HEK293 (cell line): ENCODE data around the gene ASRGL1.

Experiments
- CTCF ChIA-PET: fragments of 350-600 bp; formaldehyde crosslinking; extraction: SDS; loops from one replicate; lab custom pipeline; 2021; ENCODE audit warnings: antibody characterized with exemption; lab: Yijun Ruan, JAX
- POLR2A ChIA-PET: fragments of 300-600 bp; formaldehyde crosslinking; extraction: SDS; loops from one replicate; lab custom pipeline; 2020; ENCODE audit warnings: antibody characterized with exemption, inconsistent platforms; lab: Yijun Ruan, JAX
- H3K27ac ChIP-seq: fragments of 200-500 bp; sonication (Bioruptor generic); 2 replicates; pipeline ENCODE4 v1.5.1; 2014; ENCODE audit warnings: low read depth, low read length, control low read depth, inconsistent platforms; ENCODE audit errors: extremely low read depth
- H3K36me3 ChIP-seq, 2 experiments: fragments of 200-500 bp in 1 of 2; sonication (Bioruptor generic) in 1 of 2; 1 replicate in 1 of 2; 2 replicates in 1 of 2; pipeline ENCODE4 v1.5.1; 2014 to 2017; ENCODE audit warnings: inconsistent platforms in 2 of 2, low read length in 2 of 2; ENCODE audit not compliant: control insufficient read depth in 2 of 2, insufficient read depth in 1 of 2
- H3K4me1 ChIP-seq: fragments of 200-500 bp; sonication (Bioruptor generic); 2 replicates; pipeline ENCODE4 v1.5.1; 2014; ENCODE audit warnings: mild to moderate bottlenecking, low read length, inconsistent platforms; ENCODE audit not compliant: control insufficient read depth, insufficient read depth
- H3K4me3 ChIP-seq: 2 replicates; pipeline ENCODE4 v1.5.1; 2011; ENCODE audit warnings: low read depth, mild to moderate bottlenecking, control low read depth, low read length, moderate library complexity
- H3K9me3 ChIP-seq: fragments of 200-500 bp; sonication (Bioruptor generic); 2 replicates; pipeline ENCODE4 v1.5.1; 2014; ENCODE audit warnings: low read depth, low read length, inconsistent platforms; ENCODE audit not compliant: control insufficient read depth, insufficient read depth
- CTCF ChIP-seq: fragments of 450-650 bp; formaldehyde crosslinking; IDR thresholded peaks from 2 replicates; pipeline ENCODE4 v1.5.1; 2016; ENCODE audit warnings: missing biosample characterization, missing genetic modification characterization
- OSR2 ChIP-seq: fragments of 450-650 bp; formaldehyde crosslinking; IDR thresholded peaks from 2 replicates; pipeline ENCODE4 v1.5.1; 2016; ENCODE audit warnings: missing biosample characterization, missing genetic modification characterization
- ZBTB21 ChIP-seq: fragments of 450-650 bp; formaldehyde crosslinking; IDR thresholded peaks from 2 replicates; pipeline ENCODE4 v1.5.1; 2017; ENCODE audit warnings: missing biosample characterization, missing genetic modification characterization
- ZFHX2 ChIP-seq: fragments of 450-650 bp; formaldehyde crosslinking; conservative IDR thresholded peaks from 2 replicates; pipeline ENCODE4 v1.5.1; 2016; ENCODE audit warnings: missing biosample characterization, missing genetic modification characterization
- ZNF146 ChIP-seq: fragments of 450-650 bp; formaldehyde crosslinking; IDR thresholded peaks from 2 replicates; pipeline ENCODE4 v1.5.1; 2016; ENCODE audit warnings: missing biosample characterization, missing genetic modification characterization
- ZNF157 ChIP-seq: fragments of 450-650 bp; formaldehyde crosslinking; IDR thresholded peaks from 2 replicates; pipeline ENCODE4 v1.5.1; 2016; ENCODE audit warnings: missing biosample characterization, missing genetic modification characterization
- ZNF169 ChIP-seq: fragments of 450-650 bp; formaldehyde crosslinking; IDR thresholded peaks from 2 replicates; pipeline ENCODE4 v1.5.1; 2016; ENCODE audit warnings: missing biosample characterization, missing genetic modification characterization
- ZNF248 ChIP-seq: fragments of 450-650 bp; formaldehyde crosslinking; IDR thresholded peaks from 2 replicates; pipeline ENCODE4 v1.5.1; 2017; ENCODE audit warnings: missing biosample characterization, missing genetic modification characterization
- ZNF311 ChIP-seq: fragments of 450-650 bp; formaldehyde crosslinking; IDR thresholded peaks from 2 replicates; pipeline ENCODE4 v1.5.1; 2017; ENCODE audit warnings: missing biosample characterization, missing genetic modification characterization, borderline replicate concordance
- ZNF362 ChIP-seq: fragments of 450-650 bp; formaldehyde crosslinking; IDR thresholded peaks from 2 replicates; pipeline ENCODE4 v1.5.1; 2016; ENCODE audit warnings: missing biosample characterization, missing genetic modification characterization
- ZNF560 ChIP-seq: fragments of 450-650 bp; formaldehyde crosslinking; IDR thresholded peaks from 2 replicates; pipeline ENCODE4 v1.5.1; 2017; ENCODE audit warnings: missing biosample characterization, missing genetic modification characterization, borderline replicate concordance
- ZNF654 ChIP-seq: fragments of 450-650 bp; formaldehyde crosslinking; IDR thresholded peaks from 2 replicates; pipeline ENCODE4 v1.5.1; 2016; ENCODE audit warnings: low read depth, missing biosample characterization, missing genetic modification characterization
- ZNF701 ChIP-seq: fragments of 450-650 bp; formaldehyde crosslinking; IDR thresholded peaks from 2 replicates; pipeline ENCODE4 v1.5.1; 2016; ENCODE audit warnings: missing biosample characterization, missing genetic modification characterization
- ZNF792 ChIP-seq: fragments of 450-650 bp; formaldehyde crosslinking; IDR thresholded peaks from 2 replicates; pipeline ENCODE4 v1.5.1; 2016; ENCODE audit warnings: missing biosample characterization, missing genetic modification characterization
- ZSCAN16 ChIP-seq: fragments of 450-650 bp; formaldehyde crosslinking; IDR thresholded peaks from 2 replicates; pipeline ENCODE4 v1.5.1; 2016; ENCODE audit warnings: missing biosample characterization, missing genetic modification characterization

Gene ASRGL1

GRCh38 chr11:62391642-62392425 is 54.6 kb downstream of the ASRGL1 start:
- Histone ChIP-seq H3K4me3 (no peak overlapping the region), H3K9me3 (no peaks in the 10 kb centered on the region), H3K36me3 (peaks cover 0 to 12% of the 10 kb centered on the region in 2 experiments; a peak in 1 of 3 replicates), H3K27ac (no peak overlapping the region), H3K4me1 (no peaks in the 10 kb centered on the region)
- CTCF ChIA-PET, result interaction anchor here (0.7 to 4.8 kb wide), 7 partner anchors 9 to 473 kb away, joined by 3 to 86 read pairs (median 4); no protein-coding TSS in a partner anchor
- no peak for TF ChIP-seq ZNF248 (tag by site-specific recombination)
- no peak for TF ChIP-seq ZNF701 (tag by site-specific recombination)
- no peak for TF ChIP-seq ZNF362
- no peak for TF ChIP-seq ZBTB21
- no peak for TF ChIP-seq ZNF157 (tag by site-specific recombination)
- TF ChIP-seq ZNF792 (tag by site-specific recombination), result no peak
- TF ChIP-seq ZNF311, result no peak
- no peak for TF ChIP-seq ZNF560 (tag by site-specific recombination)
- TF ChIP-seq ZNF169 (tag by site-specific recombination), result no peak
- POLR2A ChIA-PET, result no interaction called here

GRCh38 chr11:62392506-62392905 is 55.3 kb downstream of the ASRGL1 start:
- no peak overlapping the region for H3K27ac ChIP-seq
- ChIA-PET POLR2A (no interaction called here), CTCF (interaction anchor here (0.6 to 4.8 kb wide), 11 partner anchors 8 to 511 kb away, joined by 3 to 86 read pairs (median 4); no protein-coding TSS in a partner anchor)

GRCh38 chr11:62393061-62393611 is 55.9 kb downstream of the ASRGL1 start:
- H3K27ac ChIP-seq, result no peak overlapping the region
- peaks cover 0 to 12% of the 10 kb centered on the region in 2 experiments; a peak in 1 of 3 replicates for H3K36me3 ChIP-seq
- POLR2A ChIA-PET, result interaction anchor here (0.6 kb wide), 1 partner anchor 21 kb away, joined by 4 read pairs; no protein-coding TSS in a partner anchor
- no peaks in the 10 kb centered on the region for H3K9me3 ChIP-seq
- H3K4me3 ChIP-seq, result no peak overlapping the region
- H3K4me1 ChIP-seq, result no peaks in the 10 kb centered on the region
- TF ChIP-seq ZNF654 (tag by site-specific recombination) (peak; percentile 24; the same call in 1 of the 2 replicates), CTCF (peak; percentile 62), ZNF146 (tag by site-specific recombination) (no peak)
- CTCF ChIA-PET, result interaction anchor here (0.6 to 4.8 kb wide), 13 partner anchors 8 to 511 kb away, joined by 3 to 86 read pairs (median 4); no protein-coding TSS in a partner anchor

More at GRCh38 chr11:62392506-62392905, 55.3 kb downstream of the ASRGL1 start:
- Histone ChIP-seq H3K4me3 (no peak overlapping the region), H3K36me3 (peaks cover 0 to 12% of the 10 kb centered on the region in 2 experiments; a peak in 1 of 3 replicates)
- TF ChIP-seq ZSCAN16, result no peak
- TF ChIP-seq OSR2 (tag by site-specific recombination), result no peak
- peak; percentile 24; the same call in 1 of the 2 replicates for TF ChIP-seq ZFHX2 (tag by site-specific recombination)
- TF ChIP-seq, all 188 proteins: peak for 1
- Histone ChIP-seq H3K4me1 (no peaks in the 10 kb centered on the region), H3K9me3 (no peaks in the 10 kb centered on the region)
